ENCODE measurements around the gene LCNL1.

LCNL1 gene

DNA sequence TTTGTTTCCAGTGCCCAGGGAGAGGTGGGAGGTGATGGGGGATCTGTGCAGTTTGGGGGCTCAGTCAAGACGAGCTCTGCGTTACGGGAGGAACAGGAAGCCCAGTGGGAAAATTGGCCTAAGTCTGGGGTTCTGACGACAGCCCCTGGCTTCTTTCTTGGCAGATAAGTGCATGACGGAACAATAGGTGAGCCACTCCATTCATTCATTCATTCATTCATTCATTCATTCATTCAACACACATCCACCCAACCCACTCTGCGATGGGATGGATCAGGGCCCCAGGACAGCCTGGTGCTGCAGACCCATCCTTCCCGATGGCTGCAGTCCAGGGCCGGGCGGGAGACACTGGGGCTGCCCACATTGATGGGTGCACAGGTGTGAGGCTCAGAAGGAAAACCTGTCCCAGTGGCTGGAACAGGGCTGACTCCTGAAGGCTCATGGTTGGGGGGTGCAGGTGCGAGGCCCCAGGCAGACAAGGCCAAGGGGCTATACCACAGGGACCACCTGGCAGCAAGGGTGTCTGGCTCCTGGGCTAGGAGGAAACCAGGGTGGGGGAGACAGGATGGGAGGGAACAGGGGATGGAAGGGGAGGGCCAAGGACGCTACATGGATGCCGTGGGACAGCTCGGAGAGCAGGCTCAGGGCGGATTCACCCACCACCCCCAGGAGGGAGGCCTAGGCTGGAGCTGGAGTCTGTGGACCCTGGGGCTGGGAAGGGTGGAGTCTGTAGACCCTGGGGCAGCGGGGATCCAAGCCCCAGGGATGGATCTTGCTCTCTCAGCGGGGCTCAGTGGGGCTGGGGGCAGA, 1.9 kb upstream of the LCNL1 start:
- DNase-seq, result no peak
- H3K27ac Mint-ChIP-seq, result no peak overlapping the region
- H3K36me3 Mint-ChIP-seq, result no peaks in the 10 kb centered on the region
- peaks cover 6% of the 10 kb centered on the region for H3K4me1 Mint-ChIP-seq
- CTCF ChIA-PET, result no interaction called here
- no peak overlapping the region for H3K4me3 Mint-ChIP-seq
- H3K27me3 Mint-ChIP-seq, result peaks cover 86% of the 10 kb centered on the region
- H3K9me3 Mint-ChIP-seq, result no peaks in the 10 kb centered on the region

DNA sequence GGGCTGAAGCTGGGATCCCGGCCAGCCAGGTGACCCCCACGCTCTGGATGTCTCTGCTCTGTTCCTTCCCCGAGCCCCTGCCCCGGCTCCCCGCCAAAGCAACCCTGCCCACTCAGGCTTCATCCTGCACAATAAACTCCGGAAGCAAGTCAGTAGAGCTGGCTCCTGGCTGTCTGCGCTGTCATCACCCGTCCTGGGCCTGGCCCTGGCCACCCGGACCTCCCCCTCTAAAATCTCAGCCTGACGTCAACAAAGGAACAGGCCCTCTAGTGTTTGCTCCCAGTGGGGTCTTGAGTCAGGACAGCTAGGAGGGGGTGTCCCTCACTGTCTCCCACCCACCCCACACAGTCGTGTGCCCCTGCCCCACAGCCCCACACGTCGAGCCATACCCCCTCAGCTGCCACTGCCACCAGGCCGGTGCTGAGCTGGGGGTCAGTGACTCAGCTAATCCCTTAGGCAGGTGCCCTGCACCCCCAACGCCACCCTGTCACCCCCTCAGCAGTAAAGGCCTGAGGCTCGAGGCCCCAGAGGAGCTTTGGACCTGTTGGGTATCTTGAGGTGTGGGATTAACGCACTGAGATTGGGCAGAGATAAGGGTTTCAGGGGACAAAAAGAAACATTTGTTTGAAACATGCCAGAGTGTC, 1.1 kb upstream of the LCNL1 start:
- peaks cover 86% of the 10 kb centered on the region for H3K27me3 Mint-ChIP-seq
- DNase-seq, result no peak
- CTCF ChIA-PET, result no interaction called here
- H3K4me1 Mint-ChIP-seq, result no peaks in the 10 kb centered on the region
- H3K27ac Mint-ChIP-seq, result no peak overlapping the region
- H3K36me3 Mint-ChIP-seq, result no peaks in the 10 kb centered on the region
- no peak overlapping the region for H3K4me3 Mint-ChIP-seq
- H3K9me3 Mint-ChIP-seq, result no peaks in the 10 kb centered on the region

DNA sequence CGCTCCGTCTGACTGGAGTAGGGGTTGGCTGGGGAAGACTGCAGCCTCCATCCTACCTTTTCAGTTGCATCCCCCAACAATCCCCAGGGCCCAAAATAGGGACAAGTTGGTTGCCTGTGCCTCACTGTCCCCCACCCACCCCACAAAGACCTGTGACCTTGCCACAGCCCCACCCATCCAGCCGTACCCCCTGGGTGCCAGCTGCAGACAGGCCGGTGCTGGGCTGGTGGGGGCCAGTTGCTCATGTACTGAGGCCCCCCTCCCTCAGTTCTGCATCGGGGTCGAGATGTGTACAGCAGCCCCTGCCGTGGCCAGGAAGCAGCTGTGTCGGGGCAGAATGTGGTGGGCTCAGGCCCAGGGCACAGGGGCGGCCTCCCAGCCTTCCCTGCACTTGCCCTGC, 374 bp downstream of the LCNL1 start:
- peaks cover 88% of the 10 kb centered on the region for H3K27me3 Mint-ChIP-seq
- CTCF ChIA-PET, result no interaction called here
- H3K9me3 Mint-ChIP-seq, result no peaks in the 10 kb centered on the region
- no peak for DNase-seq
- H3K27ac Mint-ChIP-seq, result no peak overlapping the region
- no peaks in the 10 kb centered on the region for H3K36me3 Mint-ChIP-seq
- no peak overlapping the region for H3K4me3 Mint-ChIP-seq
- no peaks in the 10 kb centered on the region for H3K4me1 Mint-ChIP-seq

DNA sequence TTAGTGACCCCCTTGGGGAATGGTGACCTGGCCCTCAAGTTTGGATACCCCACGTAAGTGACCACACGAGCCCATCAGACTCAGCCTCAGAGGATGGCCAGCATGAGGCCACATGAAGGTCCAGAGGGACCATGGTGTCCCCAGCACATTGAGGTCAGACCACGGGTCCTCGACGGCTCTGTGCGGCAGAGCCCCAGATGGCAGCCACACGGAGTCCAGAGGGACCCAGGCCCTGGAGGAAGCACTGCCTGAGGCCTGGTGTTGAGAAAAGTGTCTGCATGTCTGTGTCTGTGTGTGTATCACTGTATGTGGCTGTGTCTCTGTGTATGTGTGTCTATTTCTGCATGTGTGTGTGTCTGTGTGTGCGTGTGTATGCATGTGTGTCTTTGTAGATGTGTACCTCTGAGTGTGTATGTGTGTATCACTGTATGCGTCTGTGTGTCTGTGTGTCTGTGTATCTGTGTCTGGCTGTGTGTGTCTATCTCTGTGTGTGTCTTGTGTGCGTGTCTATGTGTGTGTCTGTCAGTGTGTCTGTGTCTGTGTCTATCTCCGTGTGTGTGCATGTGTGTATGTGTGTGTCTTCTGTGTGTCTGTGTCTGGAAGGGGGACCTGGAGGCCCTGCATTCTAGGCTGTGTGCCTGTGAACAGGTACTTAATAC, 992 bp downstream of the LCNL1 start:
- Mint-ChIP-seq H3K4me3 (no peak overlapping the region), H3K36me3 (no peaks in the 10 kb centered on the region), H3K4me1 (no peaks in the 10 kb centered on the region), H3K27ac (no peak overlapping the region), H3K27me3 (peaks cover 94% of the 10 kb centered on the region), H3K9me3 (no peaks in the 10 kb centered on the region)
- CTCF ChIA-PET, result no interaction called here
- no peak for DNase-seq

DNA sequence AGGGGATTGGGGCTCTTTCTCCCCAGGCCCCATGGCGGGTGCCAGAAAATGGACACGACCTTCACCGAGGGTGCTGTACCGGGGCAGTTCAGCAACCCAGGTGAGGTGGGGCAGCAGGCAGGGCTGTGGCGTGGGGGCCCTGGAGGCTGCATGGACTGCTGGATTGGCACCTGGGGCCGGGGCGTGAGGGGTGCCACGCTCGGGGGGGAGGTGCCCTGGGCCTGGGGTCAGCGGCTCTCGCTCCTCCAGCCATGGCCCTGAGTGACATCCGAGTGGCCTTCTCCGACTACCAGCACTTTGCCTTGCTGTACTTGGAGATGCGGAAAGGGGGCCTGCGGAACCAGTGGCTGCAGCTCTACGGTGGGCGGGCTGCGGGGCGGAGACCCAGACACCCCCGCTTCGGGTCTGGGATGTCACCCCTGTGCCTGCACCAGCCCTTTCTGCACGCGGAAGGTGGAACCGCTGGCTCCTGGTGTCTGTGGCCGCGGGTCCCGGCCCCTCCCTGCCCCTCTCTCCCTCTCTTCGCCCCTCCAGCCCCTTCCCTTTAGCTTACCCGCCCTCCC, 1.8 kb downstream of the LCNL1 start:
- no peaks in the 10 kb centered on the region for H3K4me1 Mint-ChIP-seq
- CTCF ChIA-PET, result interaction anchor here (1.4 kb wide), 1 partner anchor 17 kb away, joined by 3 read pairs; no protein-coding TSS in a partner anchor
- H3K4me3 Mint-ChIP-seq, result no peak overlapping the region
- no peak for DNase-seq
- no peaks in the 10 kb centered on the region for H3K9me3 Mint-ChIP-seq
- no peaks in the 10 kb centered on the region for H3K36me3 Mint-ChIP-seq
- H3K27me3 Mint-ChIP-seq, result peaks cover 99% of the 10 kb centered on the region
- H3K27ac Mint-ChIP-seq, result no peak overlapping the region

DNA sequence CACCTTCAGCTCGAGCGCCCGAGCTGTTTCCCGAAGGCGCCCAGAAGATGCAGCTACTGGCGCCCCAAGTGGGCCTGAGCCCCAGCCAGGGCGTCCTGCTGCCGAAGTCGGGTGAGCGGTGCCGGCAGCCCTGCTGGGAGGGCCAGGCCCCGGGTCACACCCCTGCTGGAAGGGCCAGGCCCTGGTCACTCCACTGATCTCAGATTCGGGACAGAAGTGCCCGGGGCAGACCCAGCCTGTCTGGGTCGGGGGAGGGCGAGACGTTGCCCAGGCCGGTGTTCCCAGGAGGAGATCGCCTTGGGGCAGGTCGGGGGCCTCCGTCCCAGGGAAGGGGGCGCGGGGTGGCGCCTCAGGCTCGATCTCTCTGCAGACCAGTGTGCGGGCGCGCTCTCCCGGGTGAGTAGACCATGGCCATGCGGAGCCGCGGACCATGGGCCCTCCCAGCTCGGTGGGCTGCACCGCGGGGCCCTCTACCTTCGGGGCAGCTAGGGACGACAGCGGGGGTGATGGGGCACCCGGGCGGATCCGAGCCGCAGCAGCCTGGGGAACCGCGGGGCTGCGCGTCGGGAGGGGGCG, 2.3 kb downstream of the LCNL1 start:
- Mint-ChIP-seq H3K36me3 (no peaks in the 10 kb centered on the region), H3K4me1 (no peaks in the 10 kb centered on the region), H3K4me3 (no peak overlapping the region), H3K27me3 (peaks cover 99% of the 10 kb centered on the region), H3K27ac (no peak overlapping the region), H3K9me3 (no peaks in the 10 kb centered on the region)
- CTCF ChIA-PET, result interaction anchor here (1.0 to 1.4 kb wide), 2 partner anchors 9 to 17 kb away, joined by 3 read pairs; no protein-coding TSS in a partner anchor
- DNase-seq, result no peak

DNA sequence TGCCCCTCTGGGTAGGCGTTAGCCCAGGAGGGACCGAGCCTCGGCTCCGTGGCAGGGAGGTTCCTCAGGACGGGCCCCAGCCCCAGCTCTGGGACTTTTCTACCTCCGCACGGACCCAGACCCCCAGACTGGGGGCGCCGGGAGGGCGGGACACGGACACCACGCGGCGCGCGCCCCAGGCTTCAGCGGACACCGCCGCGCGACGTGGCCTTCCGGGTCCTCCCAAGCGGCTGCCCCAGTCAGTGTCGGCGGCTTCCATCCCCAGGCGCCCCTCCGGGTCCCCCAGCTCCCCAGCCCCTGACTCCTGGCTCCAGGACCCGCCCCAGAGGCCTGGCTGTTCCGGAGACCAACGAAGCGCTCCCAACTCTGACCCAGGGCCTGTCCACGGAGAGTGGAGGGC, 3.1 kb downstream of the LCNL1 start:
- no peak for DNase-seq
- peaks cover 99% of the 10 kb centered on the region for H3K27me3 Mint-ChIP-seq
- CTCF ChIA-PET, result interaction anchor here (1.0 to 1.4 kb wide), 2 partner anchors 10 to 16 kb away, joined by 3 read pairs; no protein-coding TSS in a partner anchor
- H3K4me1 Mint-ChIP-seq, result peaks cover 3% of the 10 kb centered on the region
- H3K36me3 Mint-ChIP-seq, result no peaks in the 10 kb centered on the region
- H3K4me3 Mint-ChIP-seq, result no peak overlapping the region
- H3K27ac Mint-ChIP-seq, result no peak overlapping the region
- H3K9me3 Mint-ChIP-seq, result no peaks in the 10 kb centered on the region

DNA sequence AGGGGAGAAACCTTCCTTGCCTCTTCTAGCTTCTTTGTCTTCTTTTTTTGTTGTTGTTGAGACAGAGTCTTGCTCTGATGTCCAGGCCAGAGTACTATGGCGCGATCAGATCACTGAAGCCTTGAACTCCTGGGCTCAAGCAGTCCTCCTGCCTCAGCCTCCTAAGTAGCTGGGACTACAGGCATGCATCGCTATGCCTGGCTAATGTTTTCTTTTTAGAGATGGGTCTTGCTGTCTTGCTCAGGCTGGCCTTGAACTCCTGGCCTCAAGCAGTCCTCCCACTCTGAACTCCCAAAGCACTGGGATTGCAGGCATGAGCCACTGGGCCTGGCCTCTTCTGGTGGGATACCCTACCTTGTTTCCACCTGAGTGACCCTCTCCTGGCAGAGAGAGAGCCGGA, 6.1 kb downstream of the LCNL1 start:
- no peaks in the 10 kb centered on the region for H3K9me3 Mint-ChIP-seq
- H3K4me3 Mint-ChIP-seq, result no peak overlapping the region
- no peak for DNase-seq
- H3K36me3 Mint-ChIP-seq, result peaks cover 6% of the 10 kb centered on the region
- no peak overlapping the region for H3K27ac Mint-ChIP-seq
- H3K4me1 Mint-ChIP-seq, result peaks cover 18% of the 10 kb centered on the region
- CTCF ChIA-PET, result interaction anchor here (1.4 kb wide), 1 partner anchor 41 kb away, joined by 4 read pairs; no protein-coding TSS in a partner anchor
- peaks cover 75% of the 10 kb centered on the region for H3K27me3 Mint-ChIP-seq

DNA sequence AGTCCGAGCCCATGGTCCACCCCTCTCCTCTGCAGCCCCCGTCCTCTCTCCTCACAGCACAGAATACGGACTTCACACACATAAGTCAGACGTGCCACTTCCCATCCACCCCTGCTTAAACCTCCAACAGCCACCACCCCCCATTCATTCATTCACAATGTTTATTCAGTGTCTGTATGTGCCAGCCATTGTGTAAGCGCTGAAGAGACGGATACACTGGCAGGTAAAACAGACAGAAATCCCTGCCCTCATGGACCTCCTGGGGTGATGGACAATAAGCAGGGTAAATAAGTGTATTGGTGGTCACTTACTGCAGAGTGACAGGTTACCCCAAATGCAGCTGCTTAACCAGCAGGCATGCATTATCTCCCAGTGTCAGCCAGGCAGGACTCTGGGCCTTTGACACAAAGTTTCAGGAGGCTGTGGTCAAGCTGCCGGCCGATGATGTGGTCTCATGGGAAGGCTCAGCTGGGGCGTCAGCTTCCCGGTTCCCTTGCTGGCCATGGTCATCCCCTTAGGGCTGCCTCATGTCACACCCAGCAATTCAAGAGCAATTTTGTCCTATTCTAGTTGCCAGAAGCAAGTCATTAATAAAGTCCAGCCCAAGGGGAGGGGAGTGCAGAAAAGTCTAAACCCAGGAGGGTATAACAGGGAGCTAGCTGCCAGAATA, 7.6 kb downstream of the LCNL1 start:
- CTCF ChIA-PET, result interaction anchor here (1.1 to 1.5 kb wide), 2 partner anchors 39 to 42 kb away, joined by 3 to 4 read pairs; no protein-coding TSS in a partner anchor
- Mint-ChIP-seq H3K4me1 (peaks cover 24% of the 10 kb centered on the region), H3K36me3 (peaks cover 7% of the 10 kb centered on the region), H3K9me3 (no peaks in the 10 kb centered on the region), H3K27ac (peak overlapping the region; percentile 0), H3K4me3 (peak overlapping the region; percentile 71), H3K27me3 (peaks cover 60% of the 10 kb centered on the region)
- DNase-seq, result no peak

DNA sequence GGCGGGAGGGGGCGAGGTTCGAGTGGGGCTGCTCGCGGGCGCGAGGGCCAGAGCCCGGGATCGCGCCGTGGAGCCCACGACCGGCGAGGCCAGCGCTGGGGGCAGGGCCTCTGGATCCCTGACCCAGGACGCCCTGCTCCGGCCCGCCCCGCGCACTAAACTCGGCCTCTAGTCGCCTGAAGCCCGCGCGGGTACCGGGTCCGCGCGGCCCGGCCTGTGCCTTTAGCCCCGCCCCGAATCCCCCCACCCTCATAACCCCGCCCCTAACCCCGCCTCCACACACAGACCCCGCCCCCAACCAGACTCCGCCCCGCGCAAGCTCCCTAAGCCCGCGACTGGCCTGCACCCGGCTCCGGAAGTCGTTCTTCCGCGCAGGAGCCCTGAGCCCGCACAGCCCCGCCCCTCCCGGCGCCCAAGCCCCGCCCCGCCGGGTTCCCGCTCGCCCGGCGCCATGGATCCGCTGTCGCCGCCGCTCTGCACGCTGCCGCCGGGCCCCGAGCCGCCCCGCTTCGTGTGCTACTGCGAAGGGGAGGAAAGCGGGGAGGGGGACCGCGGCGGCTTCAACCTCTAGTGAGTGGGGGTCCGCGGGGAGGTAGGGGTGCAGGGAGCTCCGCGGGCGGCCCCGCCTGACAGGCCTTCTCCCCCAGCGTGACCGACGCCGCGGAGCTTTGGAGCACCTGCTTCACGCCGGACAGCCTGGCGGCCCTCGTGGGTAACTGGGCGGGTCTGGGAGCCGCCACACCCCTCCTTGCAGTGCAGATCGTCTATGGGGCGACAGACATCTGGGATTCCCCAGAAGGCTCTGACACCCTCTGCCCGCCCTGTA, 9.4 kb downstream of the LCNL1 start, which contains the start of gene PAXX:
PAXX (plus strand) TSS at position 430 of the 826 bp plus-strand sequence; CDS start at position 452, 22 bp downstream.
- peak within 1 kb of the TSS; percentile 82 for H3K27ac Mint-ChIP-seq
- H3K9me3 Mint-ChIP-seq, result no peaks in the 10 kb centered on the region
- H3K4me3 Mint-ChIP-seq, result peak within 1 kb of the TSS; percentile 82
- CTCF ChIA-PET, result interaction anchor here (0.7 to 2.3 kb wide), 6 partner anchors 16 to 200 kb away, joined by 3 to 9 read pairs (median 4); no protein-coding TSS in a partner anchor
- DNase-seq, result peak; percentile 96
- peaks cover 51% of the 10 kb centered on the region for H3K27me3 Mint-ChIP-seq
- H3K36me3 Mint-ChIP-seq, result peaks cover 7% of the 10 kb centered on the region
- H3K4me1 Mint-ChIP-seq, result peaks cover 38% of the 10 kb centered on the region

DNA sequence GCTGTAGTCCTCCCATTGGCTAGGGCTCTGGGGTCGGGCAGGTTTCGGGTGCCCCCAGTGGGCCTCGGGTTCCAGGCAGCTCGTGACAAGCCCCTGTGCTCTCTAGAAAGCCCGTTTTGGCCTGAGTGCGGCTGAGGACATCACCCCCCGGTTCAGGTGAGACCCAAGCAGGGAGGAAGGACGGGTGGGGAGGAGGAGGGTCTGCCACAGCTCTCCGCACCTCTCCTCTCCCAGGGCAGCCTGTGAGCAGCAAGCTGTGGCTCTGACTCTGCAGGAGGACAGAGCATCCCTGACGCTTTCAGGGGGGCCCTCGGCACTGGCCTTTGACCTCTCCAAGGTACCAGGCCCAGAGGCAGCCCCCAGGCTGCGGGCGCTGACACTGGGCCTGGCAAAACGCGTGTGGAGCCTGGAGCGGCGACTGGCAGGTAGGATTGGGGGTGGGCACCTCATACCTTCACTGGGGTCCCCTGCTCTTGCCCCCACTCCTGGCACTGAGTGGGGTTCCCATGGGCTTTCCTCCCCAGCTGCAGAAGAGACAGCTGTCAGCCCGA, 10.1 kb downstream of the LCNL1 start:
- CTCF ChIA-PET, result interaction anchor here (0.9 to 2.3 kb wide), 5 partner anchors 17 to 74 kb away, joined by 3 to 9 read pairs (median 4); no protein-coding TSS in a partner anchor
- peak overlapping the region; percentile 82 for H3K4me3 Mint-ChIP-seq
- H3K27ac Mint-ChIP-seq, result peak overlapping the region; percentile 82
- DNase-seq, result no peak
- peaks cover 51% of the 10 kb centered on the region for H3K27me3 Mint-ChIP-seq
- H3K36me3 Mint-ChIP-seq, result peaks cover 7% of the 10 kb centered on the region
- peaks cover 45% of the 10 kb centered on the region for H3K4me1 Mint-ChIP-seq
- no peaks in the 10 kb centered on the region for H3K9me3 Mint-ChIP-seq

DNA sequence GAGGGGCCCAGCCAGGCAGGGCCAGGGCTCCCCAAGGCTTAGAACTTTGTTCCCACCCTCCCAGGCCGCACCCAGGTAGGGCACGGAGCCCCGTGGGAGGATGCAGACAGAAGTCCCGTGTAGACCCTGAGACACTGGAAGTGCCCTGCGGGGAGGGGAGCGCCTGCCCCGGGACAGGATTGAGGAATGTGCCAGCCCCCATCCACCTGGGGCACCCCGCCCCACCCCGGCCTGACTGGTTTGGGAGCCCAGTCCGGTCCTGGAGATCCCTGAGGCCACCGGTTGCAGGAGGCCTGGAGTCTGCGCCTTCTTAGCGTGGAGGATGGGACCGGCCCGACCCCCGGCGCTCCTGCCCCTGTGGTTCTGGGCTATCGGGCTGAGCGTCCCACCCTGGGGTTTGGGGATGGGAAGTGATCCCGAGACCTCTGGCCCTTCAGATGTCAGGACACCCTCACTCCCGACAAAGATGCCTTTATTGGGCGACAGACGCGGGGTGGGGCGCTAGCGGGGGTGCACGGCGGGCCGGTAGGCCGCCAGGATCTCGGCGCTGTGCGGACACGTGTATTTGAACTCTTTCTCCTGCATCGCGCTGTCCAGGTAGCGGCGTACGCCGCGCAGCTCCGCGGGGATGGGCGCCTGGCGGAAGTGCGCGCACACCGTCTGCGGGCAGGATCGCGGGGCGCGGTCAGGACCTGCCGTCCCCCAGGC, 11.5 kb downstream of the LCNL1 start:
- Mint-ChIP-seq H3K4me3 (peak overlapping the region; percentile 82), H3K36me3 (peaks cover 7% of the 10 kb centered on the region), H3K27ac (no peak overlapping the region), H3K4me1 (peaks cover 57% of the 10 kb centered on the region), H3K9me3 (no peaks in the 10 kb centered on the region), H3K27me3 (peaks cover 42% of the 10 kb centered on the region)
- CTCF ChIA-PET, result interaction anchor here (0.8 kb wide), 1 partner anchor 73 kb away, joined by 3 read pairs; no protein-coding TSS in a partner anchor
- DNase-seq, result no peak
